B cell (primary cell): Measurements from ENCODE around the gene COBLL1. TPM values are rescaled to one million over a fixed set of nuclear protein-coding genes. Genes with fewer than 3 reads are reported as not detected.

Source experiments
- ATAC-seq: fragments of 200-7000 bp; cut with Tn5 transposase; one replicate; pipeline ENCODE4 v1.10.0; 2021; ENCODE audit warnings: low read depth, mild to moderate bottlenecking, moderate number of reproducible peaks, moderate library complexity
- CTCF ChIA-PET: fragments of 350-600 bp; sonication (Branson Sonifier 250); formaldehyde crosslinking; loops from one replicate; lab custom pipeline; 2021; ENCODE audit warnings: antibody characterized with exemption, inconsistent platforms; lab: Charles Lee
- POLR2A ChIA-PET: fragments of 350-600 bp; sonication (Branson Sonifier 250); formaldehyde crosslinking; loops from one replicate; lab custom pipeline; 2021; ENCODE audit warnings: antibody characterized with exemption; lab: Charles Lee
- DNase-seq: peaks from one replicate; pipeline ENCODE4 v3.0.0; 2013
- H2AFZ ChIP-seq: 2 replicates; pipeline ENCODE4 v1.6.1; 2012; ENCODE audit warnings: mild to moderate bottlenecking, low read depth, low read length; ENCODE audit not compliant: insufficient read depth, poor library complexity, severe bottlenecking
- H3K27ac ChIP-seq, 2 donors: 1 replicate in 1 of 2; 2 replicates in 1 of 2; pipeline ENCODE4 v1.5.1; 2012 to 2013; ENCODE audit warnings: low read length in 2 of 2, mild to moderate bottlenecking in 2 of 2, moderate library complexity in 1 of 2
- H3K27me3 ChIP-seq, 4 experiments: fragments of 200-600 bp in 1 of 4; sonication (generic) in 1 of 4; replicated peaks in 1 of 4; 1 replicate in 2 of 4; 2 replicates in 2 of 4; pipeline versions ENCODE4 v1.6.1 to v1.7.0; 2013 to 2016; ENCODE audit warnings: low read length in 3 of 4, mild to moderate bottlenecking in 2 of 4, mixed read lengths in 1 of 4, moderate library complexity in 1 of 4; ENCODE audit not compliant: insufficient read depth in 4 of 4, control insufficient read depth in 3 of 4; ENCODE audit errors: control extremely low read depth in 1 of 4
- H3K36me3 ChIP-seq, 2 experiments: replicated peaks in 1 of 2; 1 replicate in 1 of 2; 2 replicates in 1 of 2; pipeline versions ENCODE4 v1.6.1 to v1.7.1; 2013; ENCODE audit warnings: low read length in 1 of 2; ENCODE audit not compliant: insufficient read depth in 2 of 2, control insufficient read depth in 1 of 2; ENCODE audit errors: control extremely low read depth in 1 of 2, extremely low read depth in 1 of 2
- H3K4me1 ChIP-seq, 2 donors: fragments of 200-600 bp in 1 of 2; sonication (generic) in 1 of 2; 1 replicate in 1 of 2; 2 replicates in 1 of 2; pipeline versions ENCODE4 v1.5.1 to v1.6.1; 2013 to 2017; ENCODE audit warnings: low read length in 2 of 2; ENCODE audit not compliant: control insufficient read depth in 2 of 2, insufficient read depth in 2 of 2
- H3K4me2 ChIP-seq: replicated peaks from 2 replicates; pipeline ENCODE3; 2012; ENCODE audit warnings: mild to moderate bottlenecking, low read depth, low read length; ENCODE audit not compliant: poor library complexity, severe bottlenecking
- H3K4me3 ChIP-seq, 5 experiments: fragments of 200-600 bp in 1 of 5; sonication (generic) in 1 of 5; 1 replicate in 3 of 5; 2 replicates in 2 of 5; pipeline versions ENCODE4 v1.5.1 to v1.7.0; 2011 to 2016; ENCODE audit warnings: low read length in 4 of 5, mild to moderate bottlenecking in 4 of 5, low read depth in 2 of 5, control low read depth in 1 of 5, moderate library complexity in 1 of 5; ENCODE audit not compliant: insufficient read depth in 1 of 5; ENCODE audit errors: control extremely low read depth in 1 of 5, extremely low read depth in 1 of 5
- H3K79me2 ChIP-seq: fragments of 200-600 bp; sonication (generic); one replicate; pipeline ENCODE4 v1.6.0; 2016; ENCODE audit warnings: low read length; ENCODE audit not compliant: control insufficient read depth, insufficient read depth
- H3K9ac ChIP-seq: fragments of 200-600 bp; sonication (generic); 2 replicates; pipeline ENCODE4 v1.6.1; 2017; ENCODE audit warnings: mild to moderate bottlenecking, low read length, moderate library complexity
- H3K9me3 ChIP-seq, 3 donors: one replicate each; pipeline versions ENCODE4 v1.6.1 to v1.7.1; 2013; ENCODE audit warnings: low read length in 2 of 3; ENCODE audit not compliant: control insufficient read depth in 2 of 3, insufficient read depth in 1 of 3; ENCODE audit errors: control extremely low read depth in 1 of 3
- H4K20me1 ChIP-seq: 2 replicates; pipeline ENCODE4 v1.6.0; 2012; ENCODE audit warnings: mild to moderate bottlenecking, low read length; ENCODE audit not compliant: insufficient read depth, control insufficient read depth, poor library complexity, severe bottlenecking
- H3K27ac Mint-ChIP-seq: one replicate; pipeline ENCODE4 v1.8.0; 2021; ENCODE audit warnings: mixed read lengths
- H3K27me3 Mint-ChIP-seq: one replicate; pipeline ENCODE4 v1.8.0; 2021; ENCODE audit warnings: mixed read lengths
- H3K4me1 Mint-ChIP-seq: one replicate; pipeline ENCODE4 v1.8.0; 2021; ENCODE audit warnings: mixed read lengths
- H3K4me3 Mint-ChIP-seq: one replicate; pipeline ENCODE4 v1.8.0; 2021; ENCODE audit warnings: mixed read lengths
- H3K9me3 Mint-ChIP-seq: one replicate; pipeline ENCODE4 v1.8.0; 2022; ENCODE audit warnings: mixed read lengths; ENCODE audit not compliant: insufficient read depth
- EZH2 ChIP-seq: IDR thresholded peaks from 2 replicates; pipeline ENCODE4 v1.6.1; 2012; ENCODE audit warnings: borderline replicate concordance, low read depth, mild to moderate bottlenecking, moderate library complexity, low read length; ENCODE audit not compliant: insufficient read depth, poor library complexity, severe bottlenecking
- WGBS: methylation state at CpG from one replicate; pipeline ENCODE4 v1.1.5; 2013; ENCODE audit warnings: missing lambda C conversion rate; ENCODE audit not compliant: insufficient coverage; 5-methylcytosine and 5-hydroxymethylcytosine counted together
- intact Hi-C: fragments of 100-400 bp; cut with micrococcal nuclease; formaldehyde crosslinking; loops from one replicate; pipeline ENCODE4 v1.10.0; 2022
- polyA plus RNA-seq: library from polyadenylated mRNA; depleted of rRNA; stranded (reverse); fragments of >200 nt; gene quantifications from 2 replicates; pipeline ENCODE4 v1.2.3, GENCODE V29; 2012
- total RNA-seq, 2 donors: library from RNA; stranded (reverse); fragments of 120-200 nt in 1 of 2; gene quantifications; 1 replicate in 1 of 2; 2 replicates in 1 of 2; pipeline versions ENCODE4 v1.2.3 to v1.2.4, GENCODE V29; 2013 to 2022
- TF ChIP-seq, protein P1 (sequence below): fragments of 200-600 bp; IDR thresholded peaks from one replicate; pipeline ENCODE4 v1.8.0; 2022; ENCODE audit warnings: antibody characterized with exemption, mild to moderate bottlenecking

COBLL1 gene
- total and polyA plus RNA-seq, 2 donors (not counting 1 experiment from before 2014, with no cell fraction given): 45.1 to 234 TPM

- no peak overlapping the region for H2AFZ ChIP-seq
- POLR2A ChIA-PET: no interaction called here
- no peak overlapping the region for H3K27ac ChIP-seq
- no peak overlapping the region for H3K27ac Mint-ChIP-seq
- CTCF ChIA-PET: no interaction called here
- no peaks in the 10 kb centered on the region for H3K9me3 Mint-ChIP-seq
- WGBS: no CpG with 5 or more reads among the region's 3 CpGs
- no peaks in the 10 kb centered on the region for H3K36me3 ChIP-seq
- no peak for TF ChIP-seq EZH2
- TF ChIP-seq, protein P1, sequence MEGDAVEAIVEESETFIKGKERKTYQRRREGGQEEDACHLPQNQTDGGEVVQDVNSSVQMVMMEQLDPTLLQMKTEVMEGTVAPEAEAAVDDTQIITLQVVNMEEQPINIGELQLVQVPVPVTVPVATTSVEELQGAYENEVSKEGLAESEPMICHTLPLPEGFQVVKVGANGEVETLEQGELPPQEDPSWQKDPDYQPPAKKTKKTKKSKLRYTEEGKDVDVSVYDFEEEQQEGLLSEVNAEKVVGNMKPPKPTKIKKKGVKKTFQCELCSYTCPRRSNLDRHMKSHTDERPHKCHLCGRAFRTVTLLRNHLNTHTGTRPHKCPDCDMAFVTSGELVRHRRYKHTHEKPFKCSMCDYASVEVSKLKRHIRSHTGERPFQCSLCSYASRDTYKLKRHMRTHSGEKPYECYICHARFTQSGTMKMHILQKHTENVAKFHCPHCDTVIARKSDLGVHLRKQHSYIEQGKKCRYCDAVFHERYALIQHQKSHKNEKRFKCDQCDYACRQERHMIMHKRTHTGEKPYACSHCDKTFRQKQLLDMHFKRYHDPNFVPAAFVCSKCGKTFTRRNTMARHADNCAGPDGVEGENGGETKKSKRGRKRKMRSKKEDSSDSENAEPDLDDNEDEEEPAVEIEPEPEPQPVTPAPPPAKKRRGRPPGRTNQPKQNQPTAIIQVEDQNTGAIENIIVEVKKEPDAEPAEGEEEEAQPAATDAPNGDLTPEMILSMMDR: no peak
- H3K9ac ChIP-seq: no peak overlapping the region
- H3K27me3 Mint-ChIP-seq: no peaks in the 10 kb centered on the region
- no peak overlapping the region for H3K4me3 Mint-ChIP-seq
- no peak for DNase-seq
- no peaks in the 10 kb centered on the region for H3K27me3 ChIP-seq
- H3K4me1 ChIP-seq: no peaks in the 10 kb centered on the region
- H4K20me1 ChIP-seq: no peaks in the 10 kb centered on the region
- peaks cover 11% of the 10 kb centered on the region for H3K4me1 Mint-ChIP-seq
- H3K9me3 ChIP-seq: no peaks in the 10 kb centered on the region
- H3K4me2 ChIP-seq: no peak overlapping the region
- H3K79me2 ChIP-seq: peaks cover 30% of the 10 kb centered on the region
- intact Hi-C loops: loop anchor here (5.0 kb wide), 1 partner anchor 39 kb away; no protein-coding TSS in a partner anchor
- H3K4me3 ChIP-seq: no peak overlapping the region
- ATAC-seq: no peak
These were observed 68.0 kb downstream of the COBLL1 start for GRCh38 chr2:164773635-164774034.

DNA sequence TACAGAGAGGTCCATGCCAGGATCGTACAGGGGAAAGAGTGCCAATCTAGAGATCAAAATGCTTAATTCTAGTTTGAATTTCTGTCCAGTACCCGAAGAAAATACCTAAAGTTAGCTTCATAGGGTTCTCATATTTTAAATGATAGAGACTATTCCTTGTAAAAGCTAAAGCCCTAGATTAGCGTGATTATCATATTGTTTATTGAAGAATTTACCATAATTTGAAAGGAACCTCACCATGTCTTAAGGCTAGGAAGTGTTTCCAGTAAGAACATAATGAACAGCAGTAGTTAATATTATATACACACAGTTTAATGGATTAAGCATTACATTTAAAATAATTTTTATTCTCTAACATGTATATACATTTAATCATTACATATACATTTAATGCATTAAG lies 68.5 kb downstream of the COBLL1 start:
- Histone ChIP-seq H3K9ac (no peak overlapping the region), H3K27me3 (no peaks in the 10 kb centered on the region), H3K27ac (no peak overlapping the region), H3K79me2 (peaks cover 24% of the 10 kb centered on the region), H3K4me1 (no peaks in the 10 kb centered on the region), H3K4me2 (no peak overlapping the region), H3K4me3 (no peak overlapping the region), H4K20me1 (no peaks in the 10 kb centered on the region), H3K36me3 (no peaks in the 10 kb centered on the region), H2AFZ (no peak overlapping the region), H3K9me3 (no peaks in the 10 kb centered on the region)
- H3K4me3 Mint-ChIP-seq: no peak overlapping the region
- H3K27ac Mint-ChIP-seq: no peak overlapping the region
- no peak for DNase-seq
- CTCF ChIA-PET: no interaction called here
- no peak for ATAC-seq
- TF ChIP-seq EZH2: no peak
- TF ChIP-seq, protein P1: no peak
- intact Hi-C loops: loop anchor here (5.0 kb wide), 1 partner anchor 39 kb away; no protein-coding TSS in a partner anchor
- H3K9me3 Mint-ChIP-seq: no peaks in the 10 kb centered on the region
- WGBS: 100% methylated on average over 1 of the region's 3 CpGs
- peaks cover 9% of the 10 kb centered on the region for H3K4me1 Mint-ChIP-seq
- H3K27me3 Mint-ChIP-seq: no peaks in the 10 kb centered on the region
- POLR2A ChIA-PET: no interaction called here
